Stimulated activated memory B cell treated with anti-CD40 and anti-IgM and Interleukin-4, amounts not matched to agents 10 μg/mL and 1 μg/mL and 100 μg/mL, for 72 hours (primary cell): ENCODE data around the gene IGSF23.
"Not testable (repeated sequence)": the region's sequence is repeated elsewhere in the genome, so short reads cannot be mapped to it uniquely, and the experiment has no call there.

Experiments used
- ATAC-seq: fragments of 150-1000 bp; cut with Tn5 transposase; 2 replicates; pipeline ENCODE4 v1.10.0; 2021
- H3K27ac Mint-ChIP-seq: one replicate; pipeline ENCODE4 v1.8.0; 2022; ENCODE audit warnings: mild to moderate bottlenecking, mixed read lengths
- H3K27me3 Mint-ChIP-seq: one replicate; pipeline ENCODE4 v1.8.0; 2022; ENCODE audit warnings: mixed read lengths
- H3K36me3 Mint-ChIP-seq: one replicate; pipeline ENCODE4 v1.8.0; 2022; ENCODE audit warnings: mixed read lengths
- H3K4me1 Mint-ChIP-seq: one replicate; pipeline ENCODE4 v1.8.0; 2022; ENCODE audit warnings: mixed read lengths
- H3K4me3 Mint-ChIP-seq: one replicate; pipeline ENCODE4 v1.8.0; 2022; ENCODE audit warnings: mild to moderate bottlenecking, moderate library complexity, mixed read lengths
- H3K9me3 Mint-ChIP-seq: one replicate; pipeline ENCODE4 v1.8.0; 2022; ENCODE audit warnings: mixed read lengths

The IGSF23 gene

DNA sequence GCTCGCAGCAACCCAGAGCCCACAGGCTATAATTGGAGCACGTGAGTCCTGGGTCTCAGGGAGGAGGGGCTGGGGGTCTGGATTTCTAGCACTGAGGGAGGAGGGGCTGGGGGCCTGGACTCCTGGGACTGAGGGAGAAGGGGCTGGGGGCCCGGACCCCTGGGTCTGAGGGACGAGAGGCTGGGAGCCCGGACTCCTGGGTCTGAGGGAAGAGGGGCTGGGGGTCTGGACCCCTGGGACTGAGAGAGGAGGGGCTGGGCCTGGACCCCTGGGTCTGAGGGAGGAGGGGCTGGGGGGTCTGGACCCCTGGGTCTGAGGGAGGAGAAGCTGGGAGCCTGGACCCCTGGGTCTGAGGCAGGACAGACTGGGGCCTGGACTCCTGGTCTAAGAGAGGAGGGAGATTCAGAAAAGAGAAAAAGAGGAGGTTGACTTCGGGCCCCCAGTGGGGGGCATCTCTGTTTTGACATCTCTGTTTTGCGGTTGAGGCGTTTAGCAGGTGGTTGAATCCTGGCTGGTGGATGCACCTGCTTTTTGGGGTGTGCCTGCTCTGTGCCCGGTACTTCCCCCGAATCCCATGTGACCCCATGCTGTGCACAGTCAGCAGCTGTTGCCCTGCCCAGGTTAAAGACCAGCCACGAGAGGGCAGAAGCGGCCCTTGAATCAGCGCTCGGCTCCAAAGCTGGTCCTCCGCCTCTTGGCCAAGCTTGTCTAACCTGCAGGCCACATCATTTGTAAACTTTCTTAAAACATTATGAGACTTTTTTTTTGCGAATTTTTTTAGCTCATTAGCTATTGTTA lies 40.8 kb downstream of the IGSF23 start:
- Mint-ChIP-seq H3K4me3 (no peak overlapping the region), H3K36me3 (no peaks in the 10 kb centered on the region), H3K4me1 (peaks cover 20% of the 10 kb centered on the region), H3K27me3 (peaks cover 8% of the 10 kb centered on the region), H3K9me3 (no peaks in the 10 kb centered on the region), H3K27ac (no peak overlapping the region)
- peak; percentile 97 for ATAC-seq

DNA sequence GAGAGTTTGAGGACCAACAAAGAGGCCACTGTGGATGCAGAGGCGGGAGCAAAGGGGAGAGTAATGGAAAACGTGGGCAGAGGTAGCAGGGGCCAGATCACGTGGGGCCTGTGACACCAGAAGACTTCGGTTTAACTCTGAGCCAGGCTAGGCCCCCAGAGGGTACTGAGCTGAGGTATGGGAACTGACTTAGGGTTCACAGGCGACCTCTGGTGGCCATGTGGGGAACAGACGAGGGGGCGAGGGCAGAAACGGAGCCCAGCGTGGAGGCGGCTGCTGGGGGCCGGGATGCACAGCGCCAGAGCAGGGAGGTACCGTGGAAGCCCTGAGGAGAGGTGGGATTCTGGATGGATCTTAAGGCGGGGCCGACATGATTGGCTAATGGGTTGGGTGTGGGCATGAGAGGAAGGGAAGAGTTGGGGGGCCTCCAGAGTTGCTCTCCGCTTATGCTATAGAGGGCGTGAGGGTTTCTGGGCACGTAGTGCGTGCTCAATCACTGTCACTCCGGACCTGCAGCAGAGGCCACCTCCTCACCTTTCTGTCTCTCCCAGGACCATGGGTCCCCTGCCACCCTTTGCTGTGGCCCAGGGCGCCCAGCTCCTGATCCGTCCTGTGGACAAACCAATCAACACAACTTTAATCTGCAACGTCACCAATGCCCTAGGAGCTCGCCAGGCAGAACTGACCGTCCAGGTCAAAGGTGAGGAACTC lies 44.0 kb downstream of the IGSF23 start:
- peaks cover 16% of the 10 kb centered on the region for H3K27me3 Mint-ChIP-seq
- H3K9me3 Mint-ChIP-seq: no peaks in the 10 kb centered on the region
- ATAC-seq: peak; percentile 58
- peaks cover 20% of the 10 kb centered on the region for H3K4me1 Mint-ChIP-seq
- no peak overlapping the region for H3K27ac Mint-ChIP-seq
- no peaks in the 10 kb centered on the region for H3K36me3 Mint-ChIP-seq
- H3K4me3 Mint-ChIP-seq: no peak overlapping the region

DNA sequence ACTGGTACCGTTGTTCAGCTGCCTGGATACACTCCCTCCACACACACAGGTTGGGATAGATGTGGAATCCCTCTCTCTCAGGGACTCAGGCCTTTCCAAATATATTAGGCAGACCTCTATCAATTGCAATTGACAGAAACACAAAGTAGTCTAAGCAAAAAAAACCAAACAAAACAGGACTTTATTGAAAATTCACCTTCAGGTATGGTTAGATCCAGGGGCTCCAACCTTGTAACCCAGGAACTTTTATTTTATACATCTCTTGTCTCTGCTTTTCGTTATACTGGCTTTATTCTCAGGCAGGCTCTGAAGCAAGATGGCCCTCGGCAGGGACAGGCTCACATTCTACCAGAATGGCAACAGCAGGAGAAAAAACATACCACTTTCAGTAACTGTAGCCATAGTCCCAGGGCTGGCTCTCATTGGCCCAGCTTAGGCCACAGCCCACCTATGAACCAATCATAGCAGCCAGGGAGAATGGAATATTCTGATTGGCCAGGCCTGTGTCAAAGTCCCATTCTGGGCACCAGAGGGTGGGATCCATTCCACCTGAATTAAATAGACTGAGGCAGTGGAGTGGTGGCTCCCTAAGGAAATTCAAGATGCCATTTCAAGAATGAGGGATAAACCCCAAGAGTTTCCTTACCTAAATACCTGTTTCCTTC lies 44.8 kb downstream of the IGSF23 start:
- Mint-ChIP-seq H3K36me3 (no peaks in the 10 kb centered on the region), H3K27ac (no peak overlapping the region), H3K27me3 (peaks cover 23% of the 10 kb centered on the region), H3K4me3 (no peak overlapping the region), H3K9me3 (no peaks in the 10 kb centered on the region), H3K4me1 (peaks cover 20% of the 10 kb centered on the region)
- no peak for ATAC-seq

DNA sequence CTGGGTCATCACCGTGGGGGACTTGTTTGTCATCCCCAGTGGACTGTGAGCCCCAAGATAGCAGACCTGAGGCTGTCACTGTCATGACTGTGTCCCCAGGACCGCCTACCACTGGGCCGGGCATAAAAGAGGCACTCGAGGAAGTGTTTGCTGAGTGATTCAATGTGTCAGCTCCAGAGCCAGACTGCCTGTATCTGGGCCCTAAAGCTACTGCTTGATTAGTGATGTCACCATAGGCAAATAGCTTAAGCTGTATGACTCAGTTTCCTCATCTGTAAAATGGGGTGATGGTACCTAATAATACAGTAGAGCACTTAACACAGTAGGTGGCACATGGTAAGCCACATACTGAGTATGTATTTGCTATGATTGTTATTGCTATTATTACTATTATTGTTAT lies 46.7 kb downstream of the IGSF23 start:
- Mint-ChIP-seq H3K36me3 (no peaks in the 10 kb centered on the region), H3K4me1 (peaks cover 8% of the 10 kb centered on the region), H3K27ac (no peak overlapping the region), H3K27me3 (peaks cover 24% of the 10 kb centered on the region), H3K9me3 (no peaks in the 10 kb centered on the region), H3K4me3 (no peak overlapping the region)
- ATAC-seq: no peak

DNA sequence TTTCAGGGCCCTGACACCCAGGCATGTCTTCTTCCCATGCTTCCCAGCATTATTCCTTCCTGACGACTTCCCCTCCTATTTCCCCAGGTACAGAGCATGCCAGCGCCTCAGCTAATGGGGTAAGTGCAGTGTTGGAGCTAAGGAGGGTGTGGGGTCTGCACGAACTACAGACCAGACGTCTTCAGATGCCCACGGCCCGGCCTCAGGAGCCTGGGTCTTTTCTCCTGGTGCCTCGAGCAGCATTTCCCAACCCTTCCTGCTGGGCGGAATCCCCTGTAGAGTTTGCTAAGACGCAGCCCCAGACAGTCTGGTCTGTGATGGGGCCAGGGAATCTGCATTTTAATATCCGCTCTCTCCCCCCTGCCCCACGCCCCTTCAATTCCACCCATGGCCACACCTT lies 47.8 kb downstream of the IGSF23 start:
- H3K36me3 Mint-ChIP-seq: no peaks in the 10 kb centered on the region

DNA sequence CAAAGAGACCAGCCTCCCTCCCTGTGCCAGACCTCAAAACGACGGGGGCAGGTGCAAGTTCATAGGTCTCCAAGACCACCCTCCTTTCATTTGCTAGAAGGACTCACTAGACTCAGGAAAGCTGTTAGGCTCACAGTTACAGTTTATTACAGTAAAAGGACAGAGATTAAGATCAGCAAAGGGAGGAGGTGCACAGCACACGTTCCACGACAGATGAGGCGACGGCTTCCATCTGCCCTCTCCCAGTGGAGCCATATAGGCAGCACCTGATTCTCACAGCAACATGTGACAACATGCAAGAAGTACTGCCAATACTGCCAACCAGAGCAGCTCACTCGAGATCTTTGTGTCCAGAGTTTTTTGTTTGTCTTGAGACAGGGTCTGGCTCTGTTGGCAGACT lies 48.5 kb downstream of the IGSF23 start:
- ATAC-seq: no peak
- peaks cover 6% of the 10 kb centered on the region for H3K4me1 Mint-ChIP-seq
- H3K27me3 Mint-ChIP-seq: peaks cover 24% of the 10 kb centered on the region
- no peak overlapping the region for H3K4me3 Mint-ChIP-seq
- H3K27ac Mint-ChIP-seq: no peak overlapping the region
- H3K9me3 Mint-ChIP-seq: no peaks in the 10 kb centered on the region
- no peaks in the 10 kb centered on the region for H3K36me3 Mint-ChIP-seq

More for the DNA sequence above, 47.8 kb downstream of the IGSF23 start:
- no peak overlapping the region for H3K4me3 Mint-ChIP-seq
- ATAC-seq: no peak
- H3K27me3 Mint-ChIP-seq: peaks cover 24% of the 10 kb centered on the region
- H3K9me3 Mint-ChIP-seq: no peaks in the 10 kb centered on the region
- H3K27ac Mint-ChIP-seq: no peak overlapping the region
- H3K4me1 Mint-ChIP-seq: peaks cover 8% of the 10 kb centered on the region

DNA sequence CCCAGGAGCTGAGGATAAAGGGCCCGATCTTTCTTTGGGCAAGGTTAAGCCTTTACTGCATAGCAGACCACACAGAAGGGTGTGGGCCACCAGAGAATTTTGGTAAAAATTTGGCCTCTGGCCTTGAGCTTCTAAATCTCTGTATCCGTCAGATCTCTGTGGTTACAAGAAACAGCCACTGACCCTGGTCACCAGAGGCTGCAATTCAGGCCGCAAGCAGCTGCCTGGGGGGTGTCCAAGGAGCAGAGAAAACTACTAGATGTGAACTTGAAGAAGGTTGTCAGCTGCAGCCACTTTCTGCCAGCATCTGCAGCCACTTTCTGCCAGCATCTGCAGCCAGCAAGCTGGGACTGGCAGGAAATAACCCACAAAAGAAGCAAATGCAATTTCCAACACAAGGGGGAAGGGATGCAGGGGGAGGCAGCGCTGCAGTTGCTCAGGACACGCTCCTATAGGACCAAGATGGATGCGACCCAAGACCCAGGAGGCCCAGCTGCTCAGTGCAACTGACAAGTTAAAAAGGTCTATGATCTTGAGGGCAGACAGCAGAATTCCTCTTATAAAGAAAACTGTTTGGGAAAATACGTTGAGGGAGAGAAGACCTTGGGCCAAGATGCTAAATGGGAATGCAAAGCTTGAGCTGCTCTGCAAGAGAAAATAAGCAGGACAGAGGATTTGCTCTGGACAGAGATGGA lies 49.5 kb downstream of the IGSF23 start:
- Mint-ChIP-seq H3K36me3 (no peaks in the 10 kb centered on the region), H3K4me3 (no peak overlapping the region), H3K27ac (no peak overlapping the region), H3K9me3 (no peaks in the 10 kb centered on the region), H3K4me1 (no peaks in the 10 kb centered on the region), H3K27me3 (peaks cover 24% of the 10 kb centered on the region)
- no peak for ATAC-seq

DNA sequence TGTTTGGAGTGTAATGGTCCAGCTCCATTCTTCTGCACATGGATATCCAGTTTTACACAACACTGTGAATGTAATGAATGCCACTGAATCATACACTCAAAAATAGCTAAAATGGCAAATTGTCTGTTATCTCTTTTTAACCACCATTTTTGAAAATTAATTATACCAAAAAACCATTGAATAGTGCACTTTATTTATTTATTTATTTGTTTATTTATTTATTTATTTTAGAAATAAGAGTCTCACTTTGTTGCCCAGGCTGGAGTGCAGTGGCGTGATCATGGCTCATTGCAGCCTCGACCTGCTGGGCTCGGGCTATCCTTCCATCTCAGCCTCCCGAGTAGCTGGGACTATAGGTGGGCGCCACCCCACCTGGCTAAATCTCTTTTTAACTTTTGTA lies 50.6 kb downstream of the IGSF23 start:
- Mint-ChIP-seq H3K4me1 (no peaks in the 10 kb centered on the region), H3K9me3 (no peaks in the 10 kb centered on the region), H3K27ac (no peak overlapping the region), H3K36me3 (no peaks in the 10 kb centered on the region), H3K27me3 (peaks cover 24% of the 10 kb centered on the region), H3K4me3 (no peak overlapping the region)
- no peak for ATAC-seq

DNA sequence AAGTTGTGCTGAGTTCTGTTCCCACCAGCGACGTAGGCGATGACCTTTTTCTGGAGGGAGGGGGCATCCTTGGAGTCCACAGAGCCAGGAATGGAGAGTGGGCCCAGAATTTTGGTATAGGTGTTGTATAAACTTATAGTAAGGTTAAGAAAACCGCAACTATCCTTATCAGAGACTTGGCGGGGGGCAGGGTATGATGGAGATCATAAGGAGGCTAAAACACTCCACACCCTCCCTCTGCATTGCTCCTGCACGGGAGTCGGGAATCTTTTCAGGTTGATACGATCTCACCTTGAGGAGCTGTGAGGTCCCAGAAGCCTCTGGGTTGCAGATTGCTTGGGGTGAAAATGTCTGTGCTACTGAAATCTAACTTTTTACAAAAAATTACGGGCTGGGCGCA lies 51.6 kb downstream of the IGSF23 start:
- no peaks in the 10 kb centered on the region for H3K9me3 Mint-ChIP-seq
- no peak overlapping the region for H3K4me3 Mint-ChIP-seq
- H3K4me1 Mint-ChIP-seq: no peaks in the 10 kb centered on the region
- H3K27me3 Mint-ChIP-seq: peaks cover 24% of the 10 kb centered on the region
- ATAC-seq: no peak
- no peak overlapping the region for H3K27ac Mint-ChIP-seq
- H3K36me3 Mint-ChIP-seq: no peaks in the 10 kb centered on the region

DNA sequence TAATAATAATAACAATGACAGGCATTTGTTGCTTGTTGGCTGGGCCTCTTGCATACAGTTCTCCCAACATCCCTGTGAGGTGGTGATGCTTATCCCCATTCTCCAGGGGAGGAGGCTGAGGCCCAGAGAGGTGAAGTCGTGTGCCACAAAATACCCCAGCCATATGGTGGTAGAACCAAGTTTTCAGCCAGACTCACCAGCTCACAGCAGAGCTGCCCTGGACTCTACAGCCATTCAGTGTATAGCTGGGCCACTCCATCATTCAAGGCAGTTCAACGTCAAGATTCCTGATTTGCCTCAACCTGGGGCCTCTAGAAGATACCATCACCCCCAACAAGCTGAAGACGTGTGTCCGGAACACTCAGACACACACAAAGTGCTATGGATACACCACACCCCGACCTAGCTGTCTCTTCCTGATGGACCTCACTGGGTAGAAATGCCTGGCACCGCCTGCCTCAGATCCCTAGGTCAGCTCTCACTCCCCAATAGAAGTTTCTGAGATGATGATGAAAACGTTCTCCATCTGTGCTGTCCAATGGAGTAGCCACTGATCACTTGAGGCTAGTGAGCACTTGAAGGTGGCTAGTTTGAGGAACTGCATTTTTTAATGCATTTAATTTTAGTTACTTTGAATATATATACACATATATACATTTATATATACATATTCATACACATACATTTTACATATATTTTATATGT lies 53.6 kb downstream of the IGSF23 start:
- no peaks in the 10 kb centered on the region for H3K4me1 Mint-ChIP-seq
- H3K9me3 Mint-ChIP-seq: no peaks in the 10 kb centered on the region
- peaks cover 11% of the 10 kb centered on the region for H3K27me3 Mint-ChIP-seq
- no peaks in the 10 kb centered on the region for H3K36me3 Mint-ChIP-seq
- no peak overlapping the region for H3K4me3 Mint-ChIP-seq
- H3K27ac Mint-ChIP-seq: no peak overlapping the region
- ATAC-seq: no peak

DNA sequence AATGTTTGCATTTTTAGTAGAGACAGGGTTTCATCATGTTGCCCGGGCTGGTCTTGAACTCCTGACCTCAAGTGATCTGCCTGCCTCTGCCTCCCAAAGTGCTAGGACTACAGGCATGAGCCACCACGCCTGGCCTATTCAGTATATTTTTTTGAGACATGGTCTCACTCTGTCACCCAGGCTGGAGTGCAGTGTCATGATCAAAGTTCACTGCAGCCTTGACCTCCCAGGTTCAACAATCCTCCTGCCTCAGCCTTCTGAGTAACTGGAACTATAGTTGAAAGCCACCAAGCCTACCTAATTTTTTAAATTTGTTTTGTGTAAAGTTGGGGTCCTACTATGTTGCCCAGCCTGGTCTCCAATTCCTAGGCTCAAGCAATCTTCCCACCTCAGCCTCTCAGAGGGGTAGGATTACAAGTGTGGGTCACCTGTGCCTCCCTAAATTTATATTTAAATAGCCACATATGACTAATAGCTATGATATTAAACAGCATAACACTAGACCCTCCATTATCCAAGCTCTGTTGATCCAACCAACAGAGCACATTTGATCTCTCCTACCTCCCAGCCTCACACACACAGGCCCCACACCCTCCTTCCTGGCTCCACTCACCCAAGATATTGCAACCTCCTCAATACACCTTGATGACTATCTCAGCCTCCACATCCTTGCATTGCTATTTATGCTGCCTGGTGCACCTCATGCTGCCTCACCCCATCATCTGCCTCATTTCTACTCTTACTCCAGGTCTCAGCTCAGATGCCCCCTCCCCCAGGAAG lies 55.8 kb downstream of the IGSF23 start:
- no peak overlapping the region for H3K27ac Mint-ChIP-seq
- no peak overlapping the region for H3K4me3 Mint-ChIP-seq
- H3K36me3 Mint-ChIP-seq: no peaks in the 10 kb centered on the region
- ATAC-seq: no peak
- no peaks in the 10 kb centered on the region for H3K4me1 Mint-ChIP-seq
- no peaks in the 10 kb centered on the region for H3K27me3 Mint-ChIP-seq
- no peaks in the 10 kb centered on the region for H3K9me3 Mint-ChIP-seq

DNA sequence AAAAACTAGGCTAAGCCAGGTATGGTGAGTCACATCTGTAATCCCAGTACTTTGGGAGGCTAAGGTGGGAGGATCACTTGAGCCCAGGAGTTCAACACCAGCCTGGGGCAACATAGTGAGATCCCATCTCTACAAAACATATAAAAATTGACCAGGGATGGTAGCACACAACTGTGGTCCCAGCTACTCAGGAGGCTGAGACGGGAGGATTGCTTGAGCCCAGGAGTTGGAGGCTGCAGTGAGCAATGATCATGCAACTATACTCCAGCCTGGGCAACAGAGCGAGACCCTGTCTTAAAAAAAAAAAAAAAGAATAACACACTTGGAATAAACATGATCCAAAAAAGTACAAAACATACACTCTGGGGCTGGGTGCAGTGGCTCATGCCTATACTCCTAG lies 56.7 kb downstream of the IGSF23 start:
- not testable (repeated sequence) for H3K36me3 Mint-ChIP-seq, ATAC-seq, H3K27ac Mint-ChIP-seq, H3K27me3 Mint-ChIP-seq, H3K4me3 Mint-ChIP-seq, H3K4me1 Mint-ChIP-seq, H3K9me3 Mint-ChIP-seq

DNA sequence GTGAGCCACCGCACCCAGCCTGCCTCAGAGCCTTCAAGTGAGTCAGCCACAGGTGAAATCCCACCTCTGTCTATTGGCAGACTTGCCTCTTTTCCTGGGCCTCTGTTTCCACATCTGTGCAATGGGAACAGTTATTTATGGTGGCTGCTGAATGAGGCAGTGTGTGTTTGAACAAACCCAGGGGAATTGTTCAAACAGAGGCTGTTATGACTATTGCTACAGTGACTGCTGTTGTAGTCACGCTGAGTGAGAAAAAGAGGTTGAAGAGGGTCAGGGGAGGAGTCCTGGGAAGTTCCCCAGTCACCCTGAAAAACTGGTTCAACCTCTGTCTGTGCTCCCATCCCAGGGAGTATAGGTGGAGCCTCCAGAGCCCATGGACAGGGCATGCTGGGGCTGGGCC lies 58.0 kb downstream of the IGSF23 start, which contains the start of gene CEACAM19:
TSS of gene CEACAM19 (plus strand) at position 83 of the 400 bp plus-strand sequence. CDS start 450 bp downstream, outside the sequence.
- ATAC-seq: no peak
- H3K36me3 Mint-ChIP-seq: no peaks in the 10 kb centered on the region

DNA sequence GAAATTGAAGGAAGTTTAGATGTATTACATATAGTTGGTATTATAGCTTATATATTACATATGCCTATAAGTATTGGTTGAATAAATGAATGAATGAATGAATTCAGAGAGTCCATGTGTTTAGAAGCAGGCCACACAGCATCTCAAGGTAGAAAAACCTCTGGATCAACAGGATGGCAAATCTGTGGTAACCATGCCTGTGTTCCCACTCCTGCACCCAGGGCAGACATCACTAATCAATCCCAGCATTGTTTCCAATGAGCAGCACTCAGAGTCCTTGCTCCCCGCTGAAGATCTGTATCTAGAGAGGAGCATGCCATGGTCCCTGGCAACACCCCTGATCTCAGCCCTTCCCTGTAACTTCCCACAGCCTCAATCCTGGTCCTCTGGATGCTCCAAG lies 58.9 kb downstream of the IGSF23 start:
- Mint-ChIP-seq H3K27me3 (no peaks in the 10 kb centered on the region), H3K9me3 (no peaks in the 10 kb centered on the region), H3K27ac (no peak overlapping the region), H3K4me1 (no peaks in the 10 kb centered on the region), H3K4me3 (no peak overlapping the region), H3K36me3 (no peaks in the 10 kb centered on the region)
- no peak for ATAC-seq

More for the DNA sequence above, 58.0 kb downstream of the IGSF23 start, which contains the start of gene CEACAM19:
- Mint-ChIP-seq H3K27ac (no peak within 1 kb of the TSS), H3K27me3 (no peaks in the 10 kb centered on the region), H3K4me3 (no peak within 1 kb of the TSS), H3K9me3 (no peaks in the 10 kb centered on the region), H3K4me1 (no peaks in the 10 kb centered on the region)
